Activated T-cell treated with anti-CD3 and anti-CD28 coated beads, Interleukin-2, amount 50 U/mL, for 24 hours (primary cell): Measurements from ENCODE around the gene SLC24A3.

Source experiments
- DNase-seq: peaks from one replicate; pipeline ENCODE4 v3.0.0-alpha.2; 2020
- H3K27ac Mint-ChIP-seq: 2 replicates; pipeline ENCODE4 v1.8.0; 2020; ENCODE audit warnings: mild to moderate bottlenecking, mixed read lengths
- H3K27me3 Mint-ChIP-seq: 2 replicates; pipeline ENCODE4 v1.8.0; 2020; ENCODE audit warnings: mixed read lengths
- H3K36me3 Mint-ChIP-seq: 2 replicates; pipeline ENCODE4 v1.8.0; 2020; ENCODE audit warnings: low read depth, mixed read lengths
- H3K4me1 Mint-ChIP-seq: 2 replicates; pipeline ENCODE4 v1.8.0; 2020; ENCODE audit warnings: low read depth, mixed read lengths
- H3K4me3 Mint-ChIP-seq: 2 replicates; pipeline ENCODE4 v1.8.0; 2020; ENCODE audit warnings: mild to moderate bottlenecking, moderate library complexity, mixed read lengths
- H3K9me3 Mint-ChIP-seq: 2 replicates; pipeline ENCODE4 v1.8.0; 2020; ENCODE audit warnings: mixed read lengths

SLC24A3 gene

DNA sequence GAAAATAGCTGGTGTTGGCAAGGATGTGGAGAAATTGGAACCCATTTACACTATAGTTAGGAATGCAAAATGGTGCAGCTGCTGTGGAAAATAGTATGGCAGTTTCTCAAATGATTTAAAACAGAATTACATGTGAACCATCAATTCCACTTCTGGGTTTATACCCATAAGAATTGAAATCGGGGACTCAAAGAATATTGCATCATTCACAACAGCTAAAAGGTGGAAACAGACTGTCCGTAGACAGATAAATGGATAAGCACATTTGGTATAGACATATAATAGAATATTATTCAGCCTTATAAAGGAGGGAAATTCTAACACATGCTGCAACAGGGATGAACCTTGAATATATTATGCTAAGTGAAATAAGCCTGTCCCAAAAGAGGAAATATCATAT lies 355.7 kb downstream of the SLC24A3 start:
- H3K27me3 Mint-ChIP-seq = no peaks in the 10 kb centered on the region
- no peak for DNase-seq
- no peak overlapping the region for H3K4me3 Mint-ChIP-seq
- H3K4me1 Mint-ChIP-seq = no peaks in the 10 kb centered on the region
- peaks cover 7% of the 10 kb centered on the region for H3K9me3 Mint-ChIP-seq
- no peak overlapping the region for H3K27ac Mint-ChIP-seq
- no peaks in the 10 kb centered on the region for H3K36me3 Mint-ChIP-seq

DNA sequence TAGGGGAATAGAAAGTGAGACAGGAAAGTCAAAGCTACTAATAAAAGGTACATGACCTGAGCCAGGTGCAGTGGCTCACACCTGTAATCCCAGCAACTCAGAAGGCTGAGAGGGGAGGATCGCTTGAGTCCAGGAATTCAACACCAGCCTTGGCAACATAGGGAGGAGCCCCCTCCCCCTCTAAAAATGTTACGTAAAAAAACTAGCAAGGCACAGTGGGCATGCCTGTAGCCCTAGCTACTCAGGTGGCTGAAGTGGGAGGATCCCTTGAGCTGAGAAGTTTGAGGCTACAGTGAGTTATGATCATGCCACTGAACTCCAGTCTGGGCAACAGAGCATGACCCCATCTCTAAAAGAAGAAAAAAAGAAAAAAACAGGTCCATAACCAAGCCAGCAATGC lies 359.6 kb downstream of the SLC24A3 start:
- Mint-ChIP-seq H3K27me3 (no peaks in the 10 kb centered on the region), H3K9me3 (peaks cover 7% of the 10 kb centered on the region), H3K4me3 (no peak overlapping the region), H3K27ac (no peak overlapping the region), H3K4me1 (no peaks in the 10 kb centered on the region), H3K36me3 (no peaks in the 10 kb centered on the region)
- no peak for DNase-seq

DNA sequence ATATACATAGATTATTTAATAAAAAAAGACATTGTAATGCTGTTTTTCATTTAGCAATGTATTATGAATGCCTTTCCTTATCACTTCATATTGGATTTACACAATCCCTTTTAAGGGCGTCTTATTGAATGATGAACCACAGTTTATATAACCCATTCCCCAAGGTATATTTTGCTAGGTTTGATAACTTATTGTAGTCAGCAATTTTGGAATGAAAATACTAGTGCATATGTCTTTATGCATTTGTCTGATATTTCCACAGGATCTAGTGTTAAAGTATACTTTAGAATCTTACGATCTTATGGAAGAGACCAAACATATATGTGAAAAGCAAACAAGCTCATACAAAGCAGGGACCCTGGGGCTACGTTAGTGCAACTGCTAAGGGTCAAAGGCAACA lies 365.2 kb downstream of the SLC24A3 start:
- Mint-ChIP-seq H3K27ac (no peak overlapping the region), H3K9me3 (no peaks in the 10 kb centered on the region), H3K27me3 (no peaks in the 10 kb centered on the region), H3K4me3 (no peak overlapping the region), H3K4me1 (no peaks in the 10 kb centered on the region), H3K36me3 (no peaks in the 10 kb centered on the region)
- DNase-seq = no peak

DNA sequence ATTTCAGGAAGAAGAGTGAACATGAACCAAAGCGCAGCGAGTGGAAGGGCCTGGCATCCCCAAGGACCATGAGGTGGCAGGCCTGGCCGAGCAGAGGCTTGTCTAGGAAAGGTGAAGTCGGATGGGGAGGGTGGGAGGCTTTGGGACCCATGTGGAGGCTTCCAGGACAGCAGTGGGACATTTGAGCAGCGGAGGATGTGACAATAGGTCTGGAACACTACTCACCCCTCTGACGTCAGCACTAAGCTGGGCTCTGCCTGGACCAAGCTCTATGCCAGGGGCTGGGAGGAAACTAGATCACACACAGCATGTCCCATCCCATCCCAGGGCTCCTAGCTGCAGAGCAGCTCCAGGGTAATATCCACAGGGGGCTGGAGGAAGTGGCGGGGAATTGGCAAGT lies 370.3 kb downstream of the SLC24A3 start:
- H3K36me3 Mint-ChIP-seq = no peaks in the 10 kb centered on the region
- H3K9me3 Mint-ChIP-seq = no peaks in the 10 kb centered on the region
- H3K4me1 Mint-ChIP-seq = no peaks in the 10 kb centered on the region
- no peak overlapping the region for H3K4me3 Mint-ChIP-seq
- H3K27me3 Mint-ChIP-seq = no peaks in the 10 kb centered on the region
- DNase-seq = no peak
- H3K27ac Mint-ChIP-seq = no peak overlapping the region

DNA sequence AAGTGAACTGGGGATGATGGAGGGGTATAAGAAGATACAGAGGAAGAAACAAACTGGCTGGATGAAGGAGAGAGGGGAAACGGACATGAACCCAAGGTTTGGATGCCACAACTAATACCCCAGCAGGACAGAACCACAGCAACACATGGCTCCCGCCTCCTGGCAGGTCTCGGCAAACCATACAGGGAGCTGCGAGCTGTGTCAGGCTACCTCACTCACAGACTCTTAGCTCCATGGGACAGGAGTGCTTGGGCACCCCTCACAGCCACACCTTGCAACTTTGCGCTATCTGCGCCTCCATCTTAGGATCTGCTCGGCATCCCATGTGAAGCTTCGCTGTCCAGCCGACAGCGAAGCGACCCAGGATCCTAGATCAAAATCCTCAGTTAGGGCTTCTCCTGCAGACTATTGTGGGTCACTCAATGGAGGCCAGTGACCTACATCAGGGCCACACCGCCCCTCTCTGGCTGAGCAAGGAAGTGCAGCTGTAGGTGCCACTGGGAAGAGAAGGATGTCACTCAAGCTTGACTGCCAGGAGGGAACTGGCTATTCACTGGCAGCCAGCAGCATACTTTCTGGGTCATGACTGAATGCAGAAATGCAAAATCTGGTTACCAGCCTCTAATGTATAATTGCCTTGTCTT lies 371.2 kb downstream of the SLC24A3 start:
- H3K9me3 Mint-ChIP-seq = no peaks in the 10 kb centered on the region
- DNase-seq = peak; percentile 58
- no peaks in the 10 kb centered on the region for H3K27me3 Mint-ChIP-seq
- H3K4me1 Mint-ChIP-seq = no peaks in the 10 kb centered on the region
- H3K36me3 Mint-ChIP-seq = no peaks in the 10 kb centered on the region
- no peak overlapping the region for H3K27ac Mint-ChIP-seq
- no peak overlapping the region for H3K4me3 Mint-ChIP-seq

DNA sequence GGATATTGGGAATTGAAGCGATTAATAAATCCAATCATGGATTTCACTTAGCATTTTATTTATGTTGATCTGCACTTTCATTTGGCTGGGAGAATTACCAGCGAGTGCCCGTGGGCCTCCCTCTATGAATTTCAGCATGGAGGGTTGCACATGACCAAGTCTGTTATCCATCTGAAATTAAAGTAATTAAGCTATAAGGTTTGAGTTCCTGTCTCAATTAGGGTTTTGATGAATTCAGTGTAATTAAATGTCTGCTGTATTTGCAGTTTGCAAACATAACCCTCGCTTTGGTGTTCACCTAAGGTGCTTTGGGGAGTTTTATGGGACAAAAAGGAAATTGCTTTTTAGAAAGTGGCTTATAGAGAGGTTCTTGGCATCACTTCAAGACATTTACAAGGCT lies 375.8 kb downstream of the SLC24A3 start:
- no peaks in the 10 kb centered on the region for H3K4me1 Mint-ChIP-seq
- no peaks in the 10 kb centered on the region for H3K36me3 Mint-ChIP-seq
- DNase-seq = no peak
- H3K27me3 Mint-ChIP-seq = no peaks in the 10 kb centered on the region
- no peak overlapping the region for H3K4me3 Mint-ChIP-seq
- no peak overlapping the region for H3K27ac Mint-ChIP-seq
- H3K9me3 Mint-ChIP-seq = no peaks in the 10 kb centered on the region

DNA sequence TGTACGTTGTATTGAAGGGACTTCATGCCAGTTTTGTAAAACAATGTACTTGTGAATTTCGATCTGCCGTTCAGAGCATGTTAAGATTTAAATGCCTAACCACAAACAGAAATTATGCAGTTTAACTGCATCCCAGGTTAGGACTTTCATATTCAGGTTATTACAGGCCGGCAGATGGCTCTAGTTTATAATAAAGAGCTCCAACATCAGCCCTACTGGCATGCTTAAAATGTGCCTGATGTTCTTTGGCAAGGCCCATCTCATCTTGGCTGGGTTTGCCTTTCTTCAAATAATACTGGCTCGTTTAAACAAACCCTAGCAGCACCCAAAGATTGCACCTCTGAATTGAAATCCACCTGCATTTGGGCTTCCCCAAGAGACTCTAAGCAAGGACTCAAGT lies 376.3 kb downstream of the SLC24A3 start:
- H3K36me3 Mint-ChIP-seq = no peaks in the 10 kb centered on the region
- no peak overlapping the region for H3K27ac Mint-ChIP-seq
- H3K27me3 Mint-ChIP-seq = no peaks in the 10 kb centered on the region
- no peak for DNase-seq
- no peak overlapping the region for H3K4me3 Mint-ChIP-seq
- H3K9me3 Mint-ChIP-seq = no peaks in the 10 kb centered on the region
- H3K4me1 Mint-ChIP-seq = no peaks in the 10 kb centered on the region

DNA sequence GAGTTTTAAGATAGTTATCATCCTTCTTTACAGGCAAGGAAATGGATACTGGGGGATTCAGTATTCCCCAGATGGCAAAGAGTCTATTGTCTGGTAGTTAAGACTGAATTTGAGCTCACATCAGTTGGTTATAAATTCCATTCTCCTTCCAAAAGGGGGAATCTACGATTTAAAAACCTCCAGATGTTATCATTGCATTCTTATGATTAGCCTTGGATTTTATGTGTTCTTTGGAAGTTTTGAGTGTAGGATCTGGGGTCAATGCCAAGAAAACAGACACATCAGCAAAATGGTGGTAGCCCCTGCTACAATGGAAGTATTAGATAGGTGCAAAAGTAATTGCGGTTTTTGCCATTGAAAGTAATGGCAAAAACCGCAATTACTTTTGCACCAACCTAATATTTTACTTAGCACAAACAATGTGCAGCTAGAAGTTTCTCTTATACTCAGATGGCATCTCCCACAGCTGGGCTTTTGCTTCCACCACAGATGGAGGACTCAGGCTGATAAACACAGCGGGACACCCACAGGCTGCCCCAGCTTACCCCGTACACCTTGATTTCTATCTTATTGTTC lies 377.4 kb downstream of the SLC24A3 start:
- H3K4me1 Mint-ChIP-seq = no peaks in the 10 kb centered on the region
- no peaks in the 10 kb centered on the region for H3K36me3 Mint-ChIP-seq
- no peaks in the 10 kb centered on the region for H3K9me3 Mint-ChIP-seq
- no peak for DNase-seq
- H3K27me3 Mint-ChIP-seq = no peaks in the 10 kb centered on the region
- H3K4me3 Mint-ChIP-seq = no peak overlapping the region
- no peak overlapping the region for H3K27ac Mint-ChIP-seq

DNA sequence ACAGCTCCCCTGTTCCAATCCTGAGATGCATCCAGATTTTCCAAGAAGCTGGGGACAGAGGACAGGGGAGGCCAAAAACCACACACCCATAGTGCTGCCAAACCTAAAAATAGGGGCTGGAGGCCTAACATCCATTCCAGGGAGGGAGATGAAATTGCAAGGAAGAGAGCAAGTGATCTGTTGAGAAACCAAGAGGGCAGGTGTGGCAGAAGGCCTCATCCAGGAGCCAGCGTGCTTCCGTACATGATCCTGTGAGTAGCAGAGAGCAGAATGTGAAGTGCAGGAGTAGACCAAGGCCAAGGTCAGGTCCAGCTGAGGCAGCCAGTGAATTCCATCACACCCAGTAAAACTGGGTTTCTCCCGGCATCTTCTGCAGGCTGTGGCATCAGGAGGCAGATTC lies 377.9 kb downstream of the SLC24A3 start:
- Mint-ChIP-seq H3K27ac (no peak overlapping the region), H3K4me1 (no peaks in the 10 kb centered on the region), H3K27me3 (no peaks in the 10 kb centered on the region), H3K36me3 (no peaks in the 10 kb centered on the region), H3K9me3 (no peaks in the 10 kb centered on the region), H3K4me3 (no peak overlapping the region)
- DNase-seq = no peak

DNA sequence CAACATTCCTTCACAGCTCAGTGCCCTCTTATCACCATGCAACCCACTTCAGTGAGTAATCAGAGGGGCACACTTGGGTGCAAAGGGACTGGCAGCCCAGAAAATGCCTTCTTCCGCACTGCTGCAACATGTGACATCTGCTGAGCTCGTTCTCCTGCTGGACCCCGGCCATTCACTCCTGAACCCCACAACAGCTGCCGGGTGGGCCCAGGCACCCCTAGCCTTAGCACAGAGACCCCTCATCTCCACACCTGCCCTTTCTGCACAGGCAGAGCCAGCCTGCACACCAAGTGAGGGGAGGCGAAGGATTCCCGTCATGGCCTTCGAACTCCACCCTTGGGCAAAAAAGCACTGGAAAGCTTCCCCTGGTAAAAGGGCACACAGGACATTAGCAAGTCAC lies 381.3 kb downstream of the SLC24A3 start:
- no peak overlapping the region for H3K27ac Mint-ChIP-seq
- H3K4me1 Mint-ChIP-seq = no peaks in the 10 kb centered on the region
- no peaks in the 10 kb centered on the region for H3K27me3 Mint-ChIP-seq
- H3K36me3 Mint-ChIP-seq = no peaks in the 10 kb centered on the region
- DNase-seq = no peak
- no peaks in the 10 kb centered on the region for H3K9me3 Mint-ChIP-seq
- no peak overlapping the region for H3K4me3 Mint-ChIP-seq

DNA sequence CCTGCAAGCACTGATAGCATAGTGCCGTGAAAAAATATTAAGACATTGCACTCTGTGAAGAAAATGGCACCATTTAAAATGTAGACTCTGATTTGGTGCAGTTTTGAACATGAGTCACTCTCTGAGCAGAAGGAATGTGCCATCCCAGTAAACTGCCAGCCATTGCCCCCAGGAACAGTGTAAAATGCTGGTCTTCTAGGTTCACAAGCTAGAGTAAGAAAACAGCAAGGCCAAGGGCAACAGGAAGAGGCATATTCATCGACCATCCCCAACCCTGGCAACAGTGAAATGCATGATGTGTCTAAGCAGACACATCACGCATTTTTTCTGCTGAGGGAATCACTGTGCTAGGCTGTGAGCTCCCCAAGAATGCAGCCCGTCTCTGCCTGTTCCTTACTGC lies 382.5 kb downstream of the SLC24A3 start:
- Mint-ChIP-seq H3K4me1 (no peaks in the 10 kb centered on the region), H3K27ac (no peak overlapping the region), H3K9me3 (no peaks in the 10 kb centered on the region), H3K27me3 (no peaks in the 10 kb centered on the region), H3K4me3 (no peak overlapping the region), H3K36me3 (no peaks in the 10 kb centered on the region)
- no peak for DNase-seq

DNA sequence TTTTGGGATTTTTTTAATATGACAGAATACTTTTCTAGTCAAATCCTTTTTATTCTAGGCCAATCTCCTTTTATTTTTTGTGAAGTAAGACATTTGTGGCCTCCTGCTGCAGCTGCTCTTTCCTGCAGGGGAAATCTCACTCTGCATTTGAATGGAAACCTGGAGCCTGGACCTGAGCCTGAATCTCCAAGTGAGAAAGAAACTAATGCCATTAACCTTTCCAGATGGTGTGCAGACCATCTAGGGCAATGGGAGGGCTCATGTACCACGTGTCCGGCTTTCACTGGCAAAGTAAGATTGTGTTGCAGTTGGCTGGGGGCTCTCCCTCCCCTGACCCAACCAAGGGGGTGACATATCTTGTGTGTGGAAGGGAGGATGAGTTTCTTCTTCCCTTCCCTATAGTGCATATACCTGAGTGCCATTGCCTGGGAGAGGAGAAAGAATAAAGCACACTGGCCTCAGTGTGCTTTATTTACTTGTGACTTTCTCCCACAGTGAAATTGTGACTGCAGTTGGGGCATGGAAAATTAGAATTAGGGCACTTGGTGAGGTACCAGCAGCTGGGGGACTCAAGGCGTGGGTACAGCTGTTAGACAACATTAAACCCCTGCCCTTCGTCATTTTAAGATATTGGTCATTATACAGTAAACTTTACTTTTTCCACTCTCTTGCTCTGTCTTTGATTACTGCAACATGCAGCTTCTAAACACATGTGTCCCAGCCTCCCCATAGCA lies 385.8 kb downstream of the SLC24A3 start:
- Mint-ChIP-seq H3K36me3 (no peaks in the 10 kb centered on the region), H3K4me1 (no peaks in the 10 kb centered on the region), H3K27me3 (peaks cover 3% of the 10 kb centered on the region), H3K4me3 (no peak overlapping the region), H3K27ac (no peak overlapping the region), H3K9me3 (no peaks in the 10 kb centered on the region)
- DNase-seq = no peak

DNA sequence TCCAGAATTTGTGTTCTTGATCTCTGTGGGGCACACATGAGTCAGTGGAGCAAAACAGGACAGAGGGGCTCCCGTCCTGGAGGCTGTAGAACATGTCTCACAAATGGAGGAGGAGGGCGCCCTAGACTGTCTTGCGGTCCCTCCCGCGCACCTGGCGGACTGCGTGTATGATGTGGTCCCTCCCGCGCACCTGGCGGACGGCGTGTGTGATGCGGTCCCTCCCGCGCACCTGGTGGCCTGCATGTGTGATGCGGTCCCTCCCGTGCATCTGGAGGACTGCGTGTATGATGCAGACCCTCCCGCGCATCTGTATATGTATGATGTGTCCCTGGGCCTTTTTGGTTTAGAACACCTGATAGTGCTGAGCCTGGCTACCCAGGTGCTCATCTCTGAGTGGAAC lies 386.8 kb downstream of the SLC24A3 start:
- H3K4me3 Mint-ChIP-seq = no peak overlapping the region
- H3K4me1 Mint-ChIP-seq = no peaks in the 10 kb centered on the region
- no peaks in the 10 kb centered on the region for H3K9me3 Mint-ChIP-seq
- no peaks in the 10 kb centered on the region for H3K36me3 Mint-ChIP-seq
- no peak for DNase-seq
- peaks cover 3% of the 10 kb centered on the region for H3K27me3 Mint-ChIP-seq
- no peak overlapping the region for H3K27ac Mint-ChIP-seq

DNA sequence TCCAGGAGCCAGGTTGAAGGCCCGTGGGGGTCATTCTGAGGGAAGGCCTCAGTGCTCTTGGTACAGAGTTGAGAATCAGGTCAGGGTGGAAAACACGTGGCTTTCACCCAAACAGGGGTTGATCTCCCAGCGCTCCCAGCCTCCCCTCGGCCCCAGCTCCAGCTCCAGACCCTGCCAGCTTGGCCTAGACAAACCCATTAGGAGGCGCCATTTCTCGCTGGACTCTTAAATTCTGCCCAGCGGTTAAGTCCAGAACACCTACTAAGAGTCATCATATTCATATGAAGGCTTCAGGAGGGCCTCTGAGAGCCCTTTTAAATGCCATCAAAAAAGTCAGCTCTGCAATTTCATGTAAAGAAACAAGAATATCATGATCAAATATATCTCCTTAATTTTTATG lies 387.6 kb downstream of the SLC24A3 start:
- H3K4me3 Mint-ChIP-seq = no peak overlapping the region

DNA sequence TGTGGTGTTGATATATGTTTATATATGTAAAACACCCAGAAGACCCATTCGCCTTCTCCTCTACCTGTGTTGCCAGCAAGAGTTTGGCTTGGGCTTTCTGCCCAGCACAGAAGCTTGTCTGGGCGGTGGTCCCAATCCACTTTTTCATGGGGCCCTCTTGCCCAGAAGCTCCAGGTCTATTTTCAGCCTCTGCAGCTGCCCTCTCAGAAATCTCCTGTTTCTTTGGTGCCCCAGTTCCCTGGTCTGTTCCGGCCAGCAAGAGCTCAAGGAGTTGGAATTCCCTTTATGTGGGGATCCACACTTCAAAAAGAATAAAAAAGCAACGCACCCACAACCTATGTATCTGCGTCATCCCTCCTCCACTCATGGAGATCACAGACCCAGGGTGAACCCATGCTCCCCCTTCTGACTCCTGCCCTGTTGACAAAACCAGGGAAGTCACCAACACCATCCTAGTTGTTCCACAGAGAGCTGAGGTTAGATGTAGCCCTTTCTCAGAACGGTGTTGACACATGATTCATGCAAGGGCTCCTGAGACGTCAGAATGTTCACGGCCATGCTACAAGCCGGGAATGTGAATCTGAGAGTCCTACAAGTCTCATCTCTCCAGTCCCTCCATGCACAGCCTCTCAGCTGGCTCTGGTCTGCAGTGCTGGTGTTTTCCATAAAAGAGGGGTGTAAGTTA lies 388.8 kb downstream of the SLC24A3 start:
- Mint-ChIP-seq H3K27me3 (peaks cover 6% of the 10 kb centered on the region), H3K27ac (no peak overlapping the region), H3K36me3 (no peaks in the 10 kb centered on the region), H3K9me3 (no peaks in the 10 kb centered on the region), H3K4me3 (no peak overlapping the region), H3K4me1 (no peaks in the 10 kb centered on the region)
- no peak for DNase-seq

More for the DNA sequence above, 387.6 kb downstream of the SLC24A3 start:
- H3K27me3 Mint-ChIP-seq = peaks cover 6% of the 10 kb centered on the region
- no peaks in the 10 kb centered on the region for H3K9me3 Mint-ChIP-seq
- H3K27ac Mint-ChIP-seq = no peak overlapping the region
- DNase-seq = no peak
- no peaks in the 10 kb centered on the region for H3K4me1 Mint-ChIP-seq
- H3K36me3 Mint-ChIP-seq = no peaks in the 10 kb centered on the region
